ENCODE results near the gene KPNA5. TPM values are rescaled to one million over a fixed set of nuclear protein-coding genes. Genes with fewer than 3 reads are reported as not detected.

The KPNA5 gene
- total and polyA plus RNA-seq, 7 donors: 0.60 to 22.4 (median 13.0) TPM

GRCh38 chr6:116665464-116665863 is 15.5 kb upstream of the KPNA5 start:
- intact Hi-C loops (cut with DNase I): loop anchor here (5.0 kb wide), 1 partner anchor 93 kb away; the partner anchor contains the start of gene RWDD1

GRCh38 chr6:116666869-116667268 is 14.1 kb upstream of the KPNA5 start:
- TF ChIP-seq EP300 (IDR thresholded peaks at IDR 0.05): no peak
- no peak for TF ChIP-seq POLR2A (IDR thresholded peaks at IDR 0.05)
- TF ChIP-seq CTCF (IDR thresholded peaks at IDR 0.05): no peak
- TF ChIP-seq POLR2AphosphoS5 (IDR thresholded peaks at IDR 0.05): no peak
- peaks cover 0 to 35% (median 22%) of the 10 kb centered on the region in 4 donors for H3K4me1 ChIP-seq

More at GRCh38 chr6:116665464-116665863, 15.5 kb upstream of the KPNA5 start:
- WGBS, 2 donors: 87 to 88% methylated on average over 7 of the region's 7 CpGs
- TF ChIP-seq CTCF (IDR thresholded peaks at IDR 0.05) (no peak), POLR2A (IDR thresholded peaks at IDR 0.05) (no peak), EP300 (IDR thresholded peaks at IDR 0.05) (no peak), POLR2AphosphoS5 (IDR thresholded peaks at IDR 0.05) (no peak)
- H3K9me3 ChIP-seq: no peaks in the 10 kb centered on the region
- H3K27me3 ChIP-seq: no peaks in the 10 kb centered on the region
- H3K36me3 ChIP-seq: no peaks in the 10 kb centered on the region
- H3K4me3 ChIP-seq: no peak overlapping the region
- H3K4me1 ChIP-seq: peaks cover 0 to 35% (median 22%) of the 10 kb centered on the region in 4 donors
- no peak for DNase-seq
- no peak overlapping the region for H3K27ac ChIP-seq

GRCh38 chr6:116667623-116668022 is 13.4 kb upstream of the KPNA5 start:
- H3K27me3 ChIP-seq: no peaks in the 10 kb centered on the region
- H3K4me1 ChIP-seq: peaks cover 0 to 35% (median 22%) of the 10 kb centered on the region in 4 donors
- peak overlapping the region in 1 of 4 donors; percentile 87 for H3K27ac ChIP-seq
- WGBS, 2 donors: 29 to 30% methylated on average over 3 of the region's 3 CpGs
- no peak for DNase-seq
- no peaks in the 10 kb centered on the region for H3K9me3 ChIP-seq
- no peaks in the 10 kb centered on the region for H3K36me3 ChIP-seq
- intact Hi-C loops (cut with DNase I): loop anchor here (5.0 kb wide), 1 partner anchor 95 kb away; the partner anchor contains the start of gene RWDD1
- TF ChIP-seq CTCF (IDR thresholded peaks at IDR 0.05): no peak
- no peak for TF ChIP-seq POLR2AphosphoS5 (IDR thresholded peaks at IDR 0.05)
- TF ChIP-seq POLR2A (IDR thresholded peaks at IDR 0.05): no peak
- TF ChIP-seq EP300 (IDR thresholded peaks at IDR 0.05): no peak
- peak overlapping the region; percentile 71 to 93 (median 84) for H3K4me3 ChIP-seq

More at GRCh38 chr6:116666869-116667268, 14.1 kb upstream of the KPNA5 start:
- DNase-seq: no peak
- H3K4me3 ChIP-seq: no peak overlapping the region
- no peaks in the 10 kb centered on the region for H3K9me3 ChIP-seq
- H3K36me3 ChIP-seq: no peaks in the 10 kb centered on the region
- WGBS, 2 donors: 45 to 47% methylated on average over 1 of the region's 1 CpG
- intact Hi-C loops (cut with DNase I): loop anchor here (5.0 kb wide), 1 partner anchor 95 kb away; the partner anchor contains the start of gene RWDD1
- H3K27ac ChIP-seq: no peak overlapping the region
- H3K27me3 ChIP-seq: no peaks in the 10 kb centered on the region

- 93 to 96% methylated on average over 4 of the region's 4 CpGs for WGBS, 2 donors
- TF ChIP-seq CTCF (IDR thresholded peaks at IDR 0.05) (no peak), POLR2AphosphoS5 (IDR thresholded peaks at IDR 0.05) (no peak), POLR2A (IDR thresholded peaks at IDR 0.05) (no peak)
- no peaks in the 10 kb centered on the region for H3K9me3 ChIP-seq
- H3K4me3 ChIP-seq: no peak overlapping the region
- no peaks in the 10 kb centered on the region for H3K36me3 ChIP-seq
- H3K27me3 ChIP-seq: no peaks in the 10 kb centered on the region
- H3K27ac ChIP-seq: no peak overlapping the region
- peaks cover 0 to 10% (median 4%) of the 10 kb centered on the region in 4 donors for H3K4me1 ChIP-seq
- intact Hi-C loops (cut with DNase I): no loop called here
- no peak for DNase-seq
Measured at GRCh38 chr6:116672306-116672705, 8.7 kb upstream of the KPNA5 start.

- H3K27ac ChIP-seq: no peak overlapping the region
- WGBS, 2 donors: 91% methylated on average over 1 of the region's 1 CpG
- H3K4me3 ChIP-seq: no peak overlapping the region
- intact Hi-C loops (cut with DNase I): no loop called here
- H3K9me3 ChIP-seq: no peaks in the 10 kb centered on the region
- DNase-seq: no peak
- H3K27me3 ChIP-seq: no peaks in the 10 kb centered on the region
- TF ChIP-seq CTCF (IDR thresholded peaks at IDR 0.05) (no peak), POLR2A (IDR thresholded peaks at IDR 0.05) (no peak), POLR2AphosphoS5 (IDR thresholded peaks at IDR 0.05) (no peak), EP300 (IDR thresholded peaks at IDR 0.05) (no peak)
- H3K4me1 ChIP-seq: peaks cover 0 to 6% (median 0%) of the 10 kb centered on the region in 4 donors
- H3K36me3 ChIP-seq: no peaks in the 10 kb centered on the region
Measured at GRCh38 chr6:116676021-116676420, 5.0 kb upstream of the KPNA5 start.
